ENCODE measurements around the gene CCDC85C.
A peak's percentile ranks its signal among the peaks of the same experiment; 100 is the strongest.

The CCDC85C gene

DNA sequence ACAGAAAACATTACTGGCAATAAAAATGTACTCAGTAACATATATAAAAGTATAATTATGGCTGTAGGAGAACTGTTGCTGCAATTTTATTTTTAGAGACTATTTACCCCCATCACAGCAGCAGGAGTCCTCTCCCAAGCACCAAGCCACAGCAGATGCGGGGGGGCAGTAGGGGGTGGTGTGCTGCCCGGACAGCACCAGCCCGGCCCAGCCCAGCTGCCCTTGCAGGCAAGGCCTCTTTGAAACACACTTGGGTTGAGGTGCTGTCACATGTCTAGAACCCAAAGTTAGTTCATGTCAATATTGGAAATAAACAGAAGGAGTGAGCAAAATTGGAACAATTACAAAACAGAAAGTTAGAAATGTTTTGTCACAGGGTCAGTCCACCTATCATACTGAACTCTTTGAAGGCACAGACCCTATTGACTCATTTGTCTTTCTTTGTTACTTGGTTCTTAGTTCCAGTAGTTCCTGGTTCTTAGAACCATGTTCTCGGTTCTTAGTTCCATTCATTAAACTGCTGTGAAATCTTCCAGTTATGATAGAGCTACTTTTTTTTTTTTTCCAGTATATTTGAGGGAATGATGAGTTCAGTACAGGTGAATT, 100.1 kb downstream of the CCDC85C start:
- no peak for TF ChIP-seq CTCF (IDR thresholded peaks at IDR 0.05; ENCODE audit: low read depth, low read length)
- no peak overlapping the region for H3K4me3 ChIP-seq (replicated peaks in 1 of 2; ENCODE audit: low read depth in 2 of 2, low read length in 2 of 2)
- DNase-seq (ENCODE audit: low read depth in 2 of 2) = no peak

- DNase-seq (ENCODE audit: low read depth in 2 of 2) = no peak
- H3K4me3 ChIP-seq (replicated peaks in 1 of 2; ENCODE audit: low read depth in 2 of 2, low read length in 2 of 2) = no peak overlapping the region
- no peak for TF ChIP-seq CTCF (IDR thresholded peaks at IDR 0.05; ENCODE audit: low read depth, low read length)
Measured at GRCh38 chr14:99502989-99503421, 101.0 kb downstream of the CCDC85C start.

DNA sequence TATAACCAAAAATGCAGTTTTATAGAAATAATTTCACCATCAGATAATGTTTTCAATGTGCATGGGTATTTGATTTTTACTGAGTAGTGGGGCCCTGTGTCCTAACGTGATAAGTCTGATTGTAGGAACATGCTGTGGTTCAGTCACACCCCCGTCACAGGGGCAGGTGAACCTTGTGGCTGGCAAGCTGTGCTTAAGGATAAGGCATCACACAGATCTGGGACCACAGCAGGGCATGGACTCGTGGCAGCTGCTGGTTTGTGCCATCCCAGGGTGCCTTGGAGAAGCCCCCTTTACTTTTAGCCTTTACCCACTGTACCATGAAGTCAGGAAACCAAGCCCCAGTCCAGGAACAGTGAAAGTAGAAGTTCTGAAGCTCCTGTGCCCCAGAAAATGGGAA, 106.1 kb downstream of the CCDC85C start:
- H3K4me3 ChIP-seq (replicated peaks in 1 of 2; ENCODE audit: low read depth in 2 of 2, low read length in 2 of 2) = no peak overlapping the region
- DNase-seq (ENCODE audit: low read depth in 2 of 2) = no peak
- TF ChIP-seq CTCF (IDR thresholded peaks at IDR 0.05; ENCODE audit: low read depth, low read length) = no peak

- DNase-seq (ENCODE audit: low read depth in 2 of 2) = no peak
- TF ChIP-seq CTCF (IDR thresholded peaks at IDR 0.05; ENCODE audit: low read depth, low read length) = no peak
- no peak overlapping the region for H3K4me3 ChIP-seq (replicated peaks in 1 of 2; ENCODE audit: low read depth in 2 of 2, low read length in 2 of 2)
Measured at GRCh38 chr14:99497341-99497740, 106.7 kb downstream of the CCDC85C start.

- no peak for TF ChIP-seq CTCF (IDR thresholded peaks at IDR 0.05; ENCODE audit: low read depth, low read length)
- no peak for DNase-seq (ENCODE audit: low read depth in 2 of 2)
- no peak overlapping the region for H3K4me3 ChIP-seq (replicated peaks in 1 of 2; ENCODE audit: low read depth in 2 of 2, low read length in 2 of 2)
Measured at GRCh38 chr14:99484106-99484505, 119.9 kb downstream of the CCDC85C start.

DNA sequence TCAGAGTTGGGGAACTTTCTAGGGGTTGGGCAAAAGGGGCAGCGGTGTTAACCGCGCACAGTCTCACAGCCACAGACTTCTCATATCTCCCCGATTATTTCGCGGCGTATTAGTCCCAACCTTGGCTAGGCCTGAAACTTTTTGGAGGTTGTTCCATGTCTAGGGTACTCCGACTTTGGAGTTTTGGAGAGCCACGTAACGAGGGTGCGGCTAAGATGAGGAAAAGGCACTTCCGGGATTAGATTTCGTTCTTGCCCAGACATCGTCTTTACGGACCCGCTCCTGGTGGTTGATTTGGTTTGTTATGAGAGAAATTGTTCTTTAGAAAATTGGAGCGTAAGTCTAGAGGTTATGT, 122.3 kb downstream of the CCDC85C start:
- TF ChIP-seq CTCF (IDR thresholded peaks at IDR 0.05; ENCODE audit: low read depth, low read length) = no peak
- peak overlapping the region; percentile 80 to 91 for H3K4me3 ChIP-seq (replicated peaks in 1 of 2; ENCODE audit: low read depth in 2 of 2, low read length in 2 of 2)
- DNase-seq (ENCODE audit: low read depth in 2 of 2) = peak; percentile 43 to 47

Measured in cardiac fibroblast (primary cell).